ENCODE results near the gene SPACA7. TPM values are rescaled to one million over a fixed set of nuclear protein-coding genes. Genes with fewer than 3 reads are reported as not detected.
"Not testable (repeated sequence)": the region's sequence is repeated elsewhere in the genome, so short reads cannot be mapped to it uniquely, and the experiment has no call there.

Gene SPACA7
- total and polyA plus RNA-seq, 2 of the 13 experiments (the other 11 are each of a cell fraction or from before 2014, with no cell fraction given), result not detected

DNA sequence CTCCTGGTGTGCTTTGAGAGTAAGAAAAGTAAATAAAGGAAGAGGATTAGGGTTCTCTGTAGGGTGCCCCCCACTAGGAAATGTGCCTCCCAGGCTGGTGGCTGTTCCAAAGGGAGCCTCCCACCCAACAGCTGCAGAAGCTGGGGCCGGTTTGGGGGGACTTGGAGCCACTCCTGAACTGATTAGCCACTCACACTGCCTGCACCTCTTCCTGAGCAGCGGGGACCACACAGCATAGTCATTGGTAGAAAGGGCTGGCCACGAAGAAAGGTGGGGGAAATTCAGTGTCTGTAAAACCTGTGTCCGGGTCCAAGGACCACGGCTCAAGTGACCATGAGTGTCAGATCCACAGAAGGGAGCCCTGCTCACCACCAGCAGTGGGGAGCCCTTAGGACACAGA, 55.6 kb downstream of the SPACA7 start (continued):
- TF ChIP-seq, protein P1, sequence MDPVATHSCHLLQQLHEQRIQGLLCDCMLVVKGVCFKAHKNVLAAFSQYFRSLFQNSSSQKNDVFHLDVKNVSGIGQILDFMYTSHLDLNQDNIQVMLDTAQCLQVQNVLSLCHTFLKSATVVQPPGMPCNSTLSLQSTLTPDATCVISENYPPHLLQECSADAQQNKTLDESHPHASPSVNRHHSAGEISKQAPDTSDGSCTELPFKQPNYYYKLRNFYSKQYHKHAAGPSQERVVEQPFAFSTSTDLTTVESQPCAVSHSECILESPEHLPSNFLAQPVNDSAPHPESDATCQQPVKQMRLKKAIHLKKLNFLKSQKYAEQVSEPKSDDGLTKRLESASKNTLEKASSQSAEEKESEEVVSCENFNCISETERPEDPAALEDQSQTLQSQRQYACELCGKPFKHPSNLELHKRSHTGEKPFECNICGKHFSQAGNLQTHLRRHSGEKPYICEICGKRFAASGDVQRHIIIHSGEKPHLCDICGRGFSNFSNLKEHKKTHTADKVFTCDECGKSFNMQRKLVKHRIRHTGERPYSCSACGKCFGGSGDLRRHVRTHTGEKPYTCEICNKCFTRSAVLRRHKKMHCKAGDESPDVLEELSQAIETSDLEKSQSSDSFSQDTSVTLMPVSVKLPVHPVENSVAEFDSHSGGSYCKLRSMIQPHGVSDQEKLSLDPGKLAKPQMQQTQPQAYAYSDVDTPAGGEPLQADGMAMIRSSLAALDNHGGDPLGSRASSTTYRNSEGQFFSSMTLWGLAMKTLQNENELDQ (CRISPR knock-in tag; IDR thresholded peaks at IDR 0.05; ENCODE audit: borderline replicate concordance), result no peak

DNA sequence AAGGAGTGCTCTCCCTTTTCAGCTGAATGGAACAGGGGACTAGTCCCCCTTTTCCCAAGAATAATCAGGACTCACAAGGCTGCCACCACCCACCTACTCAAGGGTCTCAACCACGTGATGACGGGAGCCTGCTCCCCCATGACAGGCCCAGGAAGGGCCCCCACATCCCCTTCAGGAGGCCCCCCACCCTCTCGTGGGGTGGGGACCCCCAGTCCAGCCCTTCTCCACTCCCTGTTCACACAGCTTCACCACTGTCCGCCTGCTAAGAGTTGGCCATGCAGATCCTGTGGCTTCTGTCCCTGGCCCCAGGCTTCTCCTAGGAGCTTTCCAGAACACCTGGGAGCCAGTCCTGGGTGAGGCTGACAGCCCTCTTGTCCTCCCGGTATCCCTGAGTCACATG, 56.6 kb downstream of the SPACA7 start:
- WGBS (ENCODE audit: low lambda C conversion rate), result no CpG with 5 or more reads among the region's 5 CpGs
- in situ Hi-C loops (cut with HindIII; ENCODE audit: extremely low pct_ligation_motif_present, low pct_unique_long_range_greater_than_20kb), result loop anchor here (25.0 kb wide), 1 partner anchor 220 kb away; no protein-coding TSS in a partner anchor
- H3K79me2 ChIP-seq (ENCODE audit: insufficient read depth, low read length); H3K27ac ChIP-seq (ENCODE audit: extremely low read length, insufficient read depth, low read length); H3K36me3 ChIP-seq (replicated peaks in 1 of 2; ENCODE audit: control insufficient read depth in 1 of 2, insufficient read depth in 2 of 2, low read length in 2 of 2); DNase-seq (ENCODE audit: low spot score); POLR2A ChIA-PET; H3K27me3 ChIP-seq (ENCODE audit: control insufficient read depth in 1 of 2, insufficient read depth in 2 of 2, low read length in 2 of 2); H3K4me2 ChIP-seq (ENCODE audit: low read depth, low read length); FAIRE-seq; H3K4me3 ChIP-seq (replicated peaks in 1 of 3; ENCODE audit: insufficient read depth in 1 of 3, low read depth in 2 of 3, low read length in 3 of 3); BruUV-seq (replicated peaks); CTCF ChIA-PET (ENCODE audit: low intra/inter-chr PET ratio, low total read pairs); H4K20me1 ChIP-seq (ENCODE audit: insufficient read depth, low read length); intact Hi-C loops (cut with micrococcal nuclease; ENCODE audit: unreplicated experiment); H3K4me1 ChIP-seq (ENCODE audit: insufficient read depth, low read length); H3K9ac ChIP-seq (ENCODE audit: insufficient read depth, low read depth, low read length); ATAC-seq; H2AFZ ChIP-seq (ENCODE audit: low read length): not testable (repeated sequence)
- peaks cover 25% of the 10 kb centered on the region for H3K9me3 ChIP-seq (ENCODE audit: low read length)

DNA sequence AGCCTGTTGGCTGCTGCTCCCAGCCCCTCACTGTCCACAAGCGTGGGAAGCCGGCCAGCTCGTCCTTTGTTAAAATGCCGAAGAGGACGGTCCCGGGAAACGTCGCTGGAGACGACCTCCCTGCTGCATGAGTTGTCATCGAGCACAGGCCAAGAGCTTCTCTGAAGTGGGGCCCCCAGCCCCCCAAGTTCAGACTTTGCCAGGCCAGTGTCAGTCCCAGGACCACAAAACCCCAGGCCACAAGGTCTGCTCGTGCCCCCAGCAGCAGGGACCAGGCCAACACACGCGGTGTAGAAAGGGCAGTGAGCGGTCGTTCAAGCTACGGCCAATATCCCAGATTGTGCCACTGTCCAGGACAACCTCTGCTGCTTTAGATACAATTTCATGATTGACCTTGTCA, 57.4 kb downstream of the SPACA7 start:
- CTCF ChIA-PET (ENCODE audit: low intra/inter-chr PET ratio, low total read pairs); POLR2A ChIA-PET; H3K9ac ChIP-seq (ENCODE audit: insufficient read depth, low read depth, low read length); H3K4me2 ChIP-seq (ENCODE audit: low read depth, low read length); ATAC-seq; H3K27me3 ChIP-seq (ENCODE audit: control insufficient read depth in 1 of 2, insufficient read depth in 2 of 2, low read length in 2 of 2); intact Hi-C loops (cut with micrococcal nuclease; ENCODE audit: unreplicated experiment); BruUV-seq (replicated peaks); H3K4me1 ChIP-seq (ENCODE audit: insufficient read depth, low read length); H4K20me1 ChIP-seq (ENCODE audit: insufficient read depth, low read length); DNase-seq (ENCODE audit: low spot score); H3K4me3 ChIP-seq (replicated peaks in 1 of 3; ENCODE audit: insufficient read depth in 1 of 3, low read depth in 2 of 3, low read length in 3 of 3); H3K27ac ChIP-seq (ENCODE audit: extremely low read length, insufficient read depth, low read length); H3K36me3 ChIP-seq (replicated peaks in 1 of 2; ENCODE audit: control insufficient read depth in 1 of 2, insufficient read depth in 2 of 2, low read length in 2 of 2); H2AFZ ChIP-seq (ENCODE audit: low read length); H3K79me2 ChIP-seq (ENCODE audit: insufficient read depth, low read length); FAIRE-seq: not testable (repeated sequence)
- H3K9me3 ChIP-seq (ENCODE audit: low read length), result peaks cover 22% of the 10 kb centered on the region
- in situ Hi-C loops (cut with HindIII; ENCODE audit: extremely low pct_ligation_motif_present, low pct_unique_long_range_greater_than_20kb), result loop anchor here (25.0 kb wide), 1 partner anchor 221 kb away; no protein-coding TSS in a partner anchor
- WGBS (ENCODE audit: low lambda C conversion rate), result no CpG with 5 or more reads among the region's 16 CpGs

Data from HepG2 (cell line).